ENCODE measurements around the gene HLA-DPB1. TPM values are rescaled to one million over a fixed set of nuclear protein-coding genes. Genes with fewer than 3 reads are reported as not detected.
A peak's percentile ranks its signal among the peaks of the same experiment; 100 is the strongest.

The HLA-DPB1 gene
- total and polyA plus RNA-seq, 5 donors from 2014 or later: 144 to 335 (median 194) TPM

GRCh38 chr6:33116841-33117711 is 41.3 kb downstream of the HLA-DPB1 start:
- H3K27ac Mint-ChIP-seq: no peak overlapping the region
- Histone ChIP-seq H3K4me3 (ENCODE audit: low read depth, low read length) (no peak overlapping the region), H3K4me1 (ENCODE audit: control insufficient read depth, insufficient read depth, low read length, poor library complexity, severe bottlenecking) (peaks cover 3% of the 10 kb centered on the region), H3K27ac (ENCODE audit: insufficient read depth, low read length, poor library complexity, severe bottlenecking) (no peak overlapping the region), H3K9me3 (ENCODE audit: control insufficient read depth in 2 of 2, low read length in 2 of 2) (no peaks in the 10 kb centered on the region), H3K36me3 (ENCODE audit: control insufficient read depth, insufficient read depth, low read length) (no peaks in the 10 kb centered on the region), H3K27me3 (ENCODE audit: control insufficient read depth, insufficient read depth, low read length) (peaks cover 33% of the 10 kb centered on the region)
- H3K4me3 Mint-ChIP-seq: no peak overlapping the region
- ATAC-seq (ENCODE audit: low read depth in 2 of 2) (no peak), DNase-seq (no peak)
- peaks cover 0 to 15% (median 6%) of the 10 kb centered on the region in 4 donors for H3K4me1 Mint-ChIP-seq
- peaks cover 94% of the 10 kb centered on the region for H3K27me3 Mint-ChIP-seq
- H3K36me3 Mint-ChIP-seq: no peaks in the 10 kb centered on the region
- H3K9me3 Mint-ChIP-seq: peaks cover 0 to 4% (median 0%) of the 10 kb centered on the region in 7 donors

GRCh38 chr6:33117811-33118277 is 42.1 kb downstream of the HLA-DPB1 start:
- no peak overlapping the region for H3K4me3 Mint-ChIP-seq
- Histone ChIP-seq H3K27me3 (ENCODE audit: control insufficient read depth, insufficient read depth, low read length) (peaks cover 31% of the 10 kb centered on the region), H3K4me3 (ENCODE audit: low read depth, low read length) (no peak overlapping the region), H3K9me3 (ENCODE audit: control insufficient read depth in 2 of 2, low read length in 2 of 2) (no peaks in the 10 kb centered on the region), H3K27ac (ENCODE audit: insufficient read depth, low read length, poor library complexity, severe bottlenecking) (no peak overlapping the region), H3K4me1 (ENCODE audit: control insufficient read depth, insufficient read depth, low read length, poor library complexity, severe bottlenecking) (peaks cover 3% of the 10 kb centered on the region), H3K36me3 (ENCODE audit: control insufficient read depth, insufficient read depth, low read length) (no peaks in the 10 kb centered on the region)
- no peak for ATAC-seq (ENCODE audit: low read depth in 2 of 2)
- no peaks in the 10 kb centered on the region for H3K36me3 Mint-ChIP-seq
- peaks cover 0 to 15% (median 6%) of the 10 kb centered on the region in 4 donors for H3K4me1 Mint-ChIP-seq
- no peak overlapping the region for H3K27ac Mint-ChIP-seq
- H3K27me3 Mint-ChIP-seq: peaks cover 92% of the 10 kb centered on the region
- DNase-seq: no peak
- H3K9me3 Mint-ChIP-seq: peaks cover 0 to 4% (median 0%) of the 10 kb centered on the region in 7 donors

GRCh38 chr6:33118525-33119123 is 42.8 kb downstream of the HLA-DPB1 start:
- no peak overlapping the region for H3K4me3 Mint-ChIP-seq
- no peak overlapping the region for H3K27ac Mint-ChIP-seq
- Histone ChIP-seq H3K4me1 (ENCODE audit: control insufficient read depth, insufficient read depth, low read length, poor library complexity, severe bottlenecking) (peaks cover 3% of the 10 kb centered on the region), H3K36me3 (ENCODE audit: control insufficient read depth, insufficient read depth, low read length) (no peaks in the 10 kb centered on the region), H3K27ac (ENCODE audit: insufficient read depth, low read length, poor library complexity, severe bottlenecking) (no peak overlapping the region), H3K9me3 (ENCODE audit: control insufficient read depth in 2 of 2, low read length in 2 of 2) (peaks cover 3 to 5% of the 10 kb centered on the region in 2 experiments), H3K27me3 (ENCODE audit: control insufficient read depth, insufficient read depth, low read length) (peaks cover 25% of the 10 kb centered on the region), H3K4me3 (ENCODE audit: low read depth, low read length) (no peak overlapping the region)
- DNase-seq (peak in 2 of 3 donors; percentile 74 to 80), ATAC-seq (ENCODE audit: low read depth in 2 of 2) (peak; percentile 62 to 77)
- H3K27me3 Mint-ChIP-seq: peaks cover 89% of the 10 kb centered on the region
- no peaks in the 10 kb centered on the region for H3K36me3 Mint-ChIP-seq
- peaks cover 0 to 15% (median 6%) of the 10 kb centered on the region in 4 donors for H3K4me1 Mint-ChIP-seq
- H3K9me3 Mint-ChIP-seq: peaks cover 0 to 5% (median 3%) of the 10 kb centered on the region in 7 donors

GRCh38 chr6:33120001-33120400 is 44.2 kb downstream of the HLA-DPB1 start:
- Histone ChIP-seq H3K9me3 (ENCODE audit: control insufficient read depth in 2 of 2, low read length in 2 of 2) (peaks cover 10 to 14% of the 10 kb centered on the region in 2 experiments), H3K27ac (ENCODE audit: insufficient read depth, low read length, poor library complexity, severe bottlenecking) (no peak overlapping the region), H3K27me3 (ENCODE audit: control insufficient read depth, insufficient read depth, low read length) (peaks cover 16% of the 10 kb centered on the region), H3K4me1 (ENCODE audit: control insufficient read depth, insufficient read depth, low read length, poor library complexity, severe bottlenecking) (peaks cover 3% of the 10 kb centered on the region), H3K4me3 (ENCODE audit: low read depth, low read length) (no peak overlapping the region), H3K36me3 (ENCODE audit: control insufficient read depth, insufficient read depth, low read length) (no peaks in the 10 kb centered on the region)
- peaks cover 0 to 13% (median 5%) of the 10 kb centered on the region in 7 donors for H3K9me3 Mint-ChIP-seq
- DNase-seq: no peak
- peaks cover 0 to 15% (median 6%) of the 10 kb centered on the region in 4 donors for H3K4me1 Mint-ChIP-seq
- no peak overlapping the region for H3K27ac Mint-ChIP-seq
- H3K4me3 Mint-ChIP-seq: no peak overlapping the region
- no peak for ATAC-seq (ENCODE audit: low read depth in 2 of 2)
- H3K27me3 Mint-ChIP-seq: peaks cover 80% of the 10 kb centered on the region
- H3K36me3 Mint-ChIP-seq: no peaks in the 10 kb centered on the region

- Histone ChIP-seq H3K27me3 (ENCODE audit: control insufficient read depth, insufficient read depth, low read length) (no peaks in the 10 kb centered on the region), H3K9me3 (ENCODE audit: control insufficient read depth in 2 of 2, low read length in 2 of 2) (peaks cover 10 to 14% of the 10 kb centered on the region in 2 experiments), H3K36me3 (ENCODE audit: control insufficient read depth, insufficient read depth, low read length) (no peaks in the 10 kb centered on the region), H3K4me3 (ENCODE audit: low read depth, low read length) (no peak overlapping the region), H3K4me1 (ENCODE audit: control insufficient read depth, insufficient read depth, low read length, poor library complexity, severe bottlenecking) (peaks cover 2% of the 10 kb centered on the region), H3K27ac (ENCODE audit: insufficient read depth, low read length, poor library complexity, severe bottlenecking) (no peak overlapping the region)
- Mint-ChIP-seq H3K9me3 (peaks cover 0 to 14% (median 5%) of the 10 kb centered on the region in 7 donors), H3K27me3 (peaks cover 48% of the 10 kb centered on the region), H3K4me1 (peaks cover 0 to 11% (median 3%) of the 10 kb centered on the region in 4 donors), H3K4me3 (no peak overlapping the region), H3K27ac (no peak overlapping the region), H3K36me3 (no peaks in the 10 kb centered on the region)
- ATAC-seq (ENCODE audit: low read depth in 2 of 2) (no peak), DNase-seq (no peak)
Measured at GRCh38 chr6:33123181-33123580, 47.4 kb downstream of the HLA-DPB1 start.

GRCh38 chr6:33123732-33124524 is 48.1 kb downstream of the HLA-DPB1 start:
- H3K9me3 Mint-ChIP-seq: peaks cover 0 to 14% (median 5%) of the 10 kb centered on the region in 7 donors
- H3K4me1 Mint-ChIP-seq: peaks cover 0 to 16% (median 2%) of the 10 kb centered on the region in 4 donors
- peak in 2 of 3 donors; percentile 20 to 61 for DNase-seq

GRCh38 chr6:33124525-33124901 is 48.7 kb downstream of the HLA-DPB1 start:
- no peaks in the 10 kb centered on the region for H3K27me3 ChIP-seq (ENCODE audit: control insufficient read depth, insufficient read depth, low read length)
- no peak overlapping the region for H3K4me3 ChIP-seq (ENCODE audit: low read depth, low read length)
- DNase-seq (no peak), ATAC-seq (ENCODE audit: low read depth in 2 of 2) (no peak)
- Mint-ChIP-seq H3K9me3 (peaks cover 0 to 14% (median 5%) of the 10 kb centered on the region in 7 donors), H3K4me1 (peaks cover 0 to 16% (median 2%) of the 10 kb centered on the region in 4 donors), H3K27ac (no peak overlapping the region), H3K36me3 (no peaks in the 10 kb centered on the region), H3K4me3 (no peak overlapping the region), H3K27me3 (peaks cover 38% of the 10 kb centered on the region)
- H3K4me1 ChIP-seq (ENCODE audit: control insufficient read depth, insufficient read depth, low read length, poor library complexity, severe bottlenecking): no peaks in the 10 kb centered on the region
- peaks cover 10 to 14% of the 10 kb centered on the region in 2 experiments for H3K9me3 ChIP-seq (ENCODE audit: control insufficient read depth in 2 of 2, low read length in 2 of 2)
- H3K27ac ChIP-seq (ENCODE audit: insufficient read depth, low read length, poor library complexity, severe bottlenecking): no peak overlapping the region
- no peaks in the 10 kb centered on the region for H3K36me3 ChIP-seq (ENCODE audit: control insufficient read depth, insufficient read depth, low read length)

More at GRCh38 chr6:33123732-33124524, 48.1 kb downstream of the HLA-DPB1 start:
- Mint-ChIP-seq H3K27me3 (peaks cover 43% of the 10 kb centered on the region), H3K36me3 (no peaks in the 10 kb centered on the region), H3K27ac (no peak overlapping the region), H3K4me3 (no peak overlapping the region)
- no peak overlapping the region for H3K27ac ChIP-seq (ENCODE audit: insufficient read depth, low read length, poor library complexity, severe bottlenecking)
- H3K9me3 ChIP-seq (ENCODE audit: control insufficient read depth in 2 of 2, low read length in 2 of 2): peaks cover 10 to 14% of the 10 kb centered on the region in 2 experiments
- H3K36me3 ChIP-seq (ENCODE audit: control insufficient read depth, insufficient read depth, low read length): no peaks in the 10 kb centered on the region
- no peaks in the 10 kb centered on the region for H3K4me1 ChIP-seq (ENCODE audit: control insufficient read depth, insufficient read depth, low read length, poor library complexity, severe bottlenecking)
- H3K4me3 ChIP-seq (ENCODE audit: low read depth, low read length): no peak overlapping the region
- ATAC-seq (ENCODE audit: low read depth in 2 of 2): no peak
- no peaks in the 10 kb centered on the region for H3K27me3 ChIP-seq (ENCODE audit: control insufficient read depth, insufficient read depth, low read length)
